Heart left ventricle (tissue), 13 donors: Measurements from ENCODE around the gene DCN.

Experiments
- CTCF ChIP-seq, 12 donors: fragments of 200-600 bp; sonication (generic) in 4 of 12; IDR thresholded peaks; one replicate each; pipeline versions ENCODE4 v1.5.0 to v1.8.0; 2018 to 2022; ENCODE audit warnings: antibody characterized with exemption in 12 of 12, mild to moderate bottlenecking in 5 of 12
- POLR2A ChIP-seq, 2 donors: fragments of 450-650 bp; IDR thresholded peaks; one replicate each; pipeline ENCODE4 v1.6.1; 2017; ENCODE audit warnings: antibody characterized with exemption in 2 of 2, mild to moderate bottlenecking in 2 of 2, moderate library complexity in 2 of 2
- donor health status: ischemic (EF 13 %, LVEDD 7.1; RV severe dilation, severe dysfunction).
- donor health status: DM: no; HTN: yes; CAD: no.
- donor health status: DM: no; HTN: no; CAD: no.
- donor health status: ischemic (EF 25% LVEDD 6.9; RV normal size, moderate dysfunction).
- donor health status: ischemic (EF 25% LVEDD 5.7; RV mildly dilated, moderate dysfunction).
- donor health status: ischemic (EF 35%, LVEDD 5.7; RV mildly dilated, moderate dysfunction).
- donor health status: nonischemic (EF 11% LVEDD 7.7; RV severe dilation, severe dysfunction).
- donor health status: DM: yes; HTN: yes; CAD: no.
- donor health status: PGD.
- donor health status: ischemic (EF 29% LVEDD 5.4; RV normal size, mild dysfunction).
- donor health status: nonischemic (EF 23%, LVEDD 6.1; RV moderate dilation, normal function).

- TF ChIP-seq POLR2A (IDR thresholded peaks at IDR 0.05): no peak
- no peak for TF ChIP-seq CTCF (IDR thresholded peaks at IDR 0.05)
These were observed 56.1 kb downstream of the DCN start for GRCh38 chr12:91126516-91126915.
